ENCODE results near the gene EEF1B2. TPM values are rescaled to one million over a fixed set of nuclear protein-coding genes. Genes with fewer than 3 reads are reported as not detected.
A peak's percentile ranks its signal among the peaks of the same experiment; 100 is the strongest.
"Not testable (repeated sequence)": the region's sequence is repeated elsewhere in the genome, so short reads cannot be mapped to it uniquely, and the experiment has no call there.

The EEF1B2 gene
- total RNA-seq, 1 donor from 2014 or later: 807 TPM

DNA sequence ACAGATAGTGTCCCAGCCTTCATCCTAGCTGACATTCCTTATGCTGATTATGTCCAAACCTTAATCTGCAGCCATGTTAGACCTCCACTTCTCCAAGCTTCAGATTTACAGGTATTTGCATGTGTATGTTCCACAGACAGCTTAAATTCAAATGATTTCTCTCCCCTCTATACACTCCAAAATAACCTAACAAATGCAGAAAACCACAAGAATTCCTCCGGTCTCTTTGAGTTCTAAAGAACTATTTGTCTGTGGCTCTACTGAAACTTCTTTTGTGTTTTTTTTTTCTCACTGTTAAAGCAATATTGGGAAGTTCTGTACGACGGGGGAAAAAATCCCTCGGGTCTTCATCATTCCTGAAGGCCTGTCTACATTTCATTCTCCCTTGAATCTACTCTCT is 9.1 kb upstream of the EEF1B2 start:
- Histone ChIP-seq H3K4me3 (no peak overlapping the region), H3K4me1 (peaks cover 7% of the 10 kb centered on the region), H2AFZ (replicated peaks) (no peak overlapping the region), H3K27ac (peak overlapping the region; percentile 7), H3F3A (ENCODE audit: low read depth) (peaks cover 20% of the 10 kb centered on the region), H3K4me2 (no peak overlapping the region), H3K36me3 (peaks cover 37% of the 10 kb centered on the region), H3K79me2 (ENCODE audit: low read depth) (peaks cover 62% of the 10 kb centered on the region), H3K9me3 (ENCODE audit: low read depth) (no peaks in the 10 kb centered on the region), H3K9ac (peak overlapping the region; percentile 23), H3K27me3 (no peaks in the 10 kb centered on the region), H4K20me1 (ENCODE audit: low read depth) (peaks cover 22% of the 10 kb centered on the region)
- Mint-ChIP-seq H3K36me3 (peaks cover 12% of the 10 kb centered on the region), H3K4me3 (no peak overlapping the region), H3K27me3 (ENCODE audit: insufficient read depth, low read depth) (no peaks in the 10 kb centered on the region), H3K4me1 (no peaks in the 10 kb centered on the region), H3K9me3 (no peaks in the 10 kb centered on the region), H3K27ac (no peak overlapping the region)
- DNase-seq (ENCODE audit: low spot score): no peak
- TF ChIP-seq EZH2phosphoT487 (IDR thresholded peaks at IDR 0.05): no peak
- TF ChIP-seq EZH2 (IDR thresholded peaks at IDR 0.05): no peak
- TF ChIP-seq, protein P1, sequence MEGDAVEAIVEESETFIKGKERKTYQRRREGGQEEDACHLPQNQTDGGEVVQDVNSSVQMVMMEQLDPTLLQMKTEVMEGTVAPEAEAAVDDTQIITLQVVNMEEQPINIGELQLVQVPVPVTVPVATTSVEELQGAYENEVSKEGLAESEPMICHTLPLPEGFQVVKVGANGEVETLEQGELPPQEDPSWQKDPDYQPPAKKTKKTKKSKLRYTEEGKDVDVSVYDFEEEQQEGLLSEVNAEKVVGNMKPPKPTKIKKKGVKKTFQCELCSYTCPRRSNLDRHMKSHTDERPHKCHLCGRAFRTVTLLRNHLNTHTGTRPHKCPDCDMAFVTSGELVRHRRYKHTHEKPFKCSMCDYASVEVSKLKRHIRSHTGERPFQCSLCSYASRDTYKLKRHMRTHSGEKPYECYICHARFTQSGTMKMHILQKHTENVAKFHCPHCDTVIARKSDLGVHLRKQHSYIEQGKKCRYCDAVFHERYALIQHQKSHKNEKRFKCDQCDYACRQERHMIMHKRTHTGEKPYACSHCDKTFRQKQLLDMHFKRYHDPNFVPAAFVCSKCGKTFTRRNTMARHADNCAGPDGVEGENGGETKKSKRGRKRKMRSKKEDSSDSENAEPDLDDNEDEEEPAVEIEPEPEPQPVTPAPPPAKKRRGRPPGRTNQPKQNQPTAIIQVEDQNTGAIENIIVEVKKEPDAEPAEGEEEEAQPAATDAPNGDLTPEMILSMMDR (IDR thresholded peaks at IDR 0.05): no peak

DNA sequence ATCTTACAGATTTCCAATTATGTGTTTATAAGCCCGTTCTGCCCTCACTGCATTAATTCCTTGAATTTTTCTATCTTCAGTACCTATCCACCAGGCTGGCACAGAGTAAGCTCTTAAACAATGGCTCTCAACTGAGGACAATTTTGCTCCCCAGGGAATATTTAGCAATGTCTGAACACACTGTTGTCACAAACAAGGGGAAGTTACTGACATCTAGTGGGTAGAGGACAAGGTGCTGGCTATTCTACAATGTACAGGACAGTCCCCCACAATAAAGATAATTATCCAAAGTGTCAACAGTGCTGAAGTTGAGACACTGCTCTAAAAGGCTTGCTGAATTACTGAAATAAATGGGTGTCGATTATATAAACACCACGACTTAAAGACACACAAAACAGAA is 5.5 kb upstream of the EEF1B2 start:
- Mint-ChIP-seq H3K36me3 (peaks cover 15% of the 10 kb centered on the region), H3K27ac (no peak overlapping the region), H3K4me3 (no peak overlapping the region), H3K4me1 (peaks cover 12% of the 10 kb centered on the region), H3K27me3 (ENCODE audit: insufficient read depth, low read depth) (no peaks in the 10 kb centered on the region), H3K9me3 (no peaks in the 10 kb centered on the region)
- no peak overlapping the region for H3K9ac ChIP-seq
- peaks cover 7% of the 10 kb centered on the region for H3K4me1 ChIP-seq
- TF ChIP-seq EZH2phosphoT487 (IDR thresholded peaks at IDR 0.05) (no peak), EZH2 (IDR thresholded peaks at IDR 0.05) (no peak)
- TF ChIP-seq, protein P1 (IDR thresholded peaks at IDR 0.05): peak; percentile 39
- H3K79me2 ChIP-seq (ENCODE audit: low read depth): peaks cover 96% of the 10 kb centered on the region
- DNase-seq (ENCODE audit: low spot score): peak; percentile 16
- no peak overlapping the region for H2AFZ ChIP-seq (replicated peaks)
- no peak overlapping the region for H3K27ac ChIP-seq
- peaks cover 31% of the 10 kb centered on the region for H3F3A ChIP-seq (ENCODE audit: low read depth)
- peaks cover 16% of the 10 kb centered on the region for H3K36me3 ChIP-seq
- H4K20me1 ChIP-seq (ENCODE audit: low read depth): peaks cover 22% of the 10 kb centered on the region
- H3K9me3 ChIP-seq (ENCODE audit: low read depth): no peaks in the 10 kb centered on the region
- H3K4me3 ChIP-seq: no peak overlapping the region
- no peak overlapping the region for H3K4me2 ChIP-seq
- H3K27me3 ChIP-seq: no peaks in the 10 kb centered on the region

DNA sequence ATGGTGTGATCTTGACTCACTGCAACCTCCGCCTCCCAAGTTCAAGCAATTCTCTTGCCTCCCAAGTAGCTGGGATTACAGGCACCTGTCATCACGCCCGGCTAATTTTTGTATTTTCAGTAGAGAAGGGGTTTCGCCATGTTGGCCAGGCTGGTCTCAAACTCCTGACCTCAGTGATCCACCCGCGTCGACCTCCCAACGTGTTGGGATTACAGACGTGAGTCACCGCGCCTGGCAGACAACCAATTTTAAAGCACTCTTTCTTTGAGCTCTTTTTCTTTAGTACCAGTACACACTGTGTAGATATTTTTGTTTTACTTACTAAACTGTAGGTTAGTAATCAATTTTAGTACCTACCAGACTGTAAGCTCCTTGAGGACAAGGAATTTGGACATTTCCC is 2.7 kb upstream of the EEF1B2 start:
- not testable (repeated sequence) for H3K9me3 ChIP-seq (ENCODE audit: low read depth); H3K27ac ChIP-seq; DNase-seq (ENCODE audit: low spot score); H3K9me3 Mint-ChIP-seq; H3K27me3 Mint-ChIP-seq (ENCODE audit: insufficient read depth, low read depth); H3K4me3 ChIP-seq; H3K27ac Mint-ChIP-seq; H2AFZ ChIP-seq (replicated peaks); H3K9ac ChIP-seq; H3K27me3 ChIP-seq
- Mint-ChIP-seq H3K4me1 (peaks cover 23% of the 10 kb centered on the region), H3K4me3 (peak overlapping the region; percentile 33), H3K36me3 (peaks cover 16% of the 10 kb centered on the region)
- H4K20me1 ChIP-seq (ENCODE audit: low read depth): peaks cover 24% of the 10 kb centered on the region
- peaks cover 97% of the 10 kb centered on the region for H3K79me2 ChIP-seq (ENCODE audit: low read depth)
- peaks cover 10% of the 10 kb centered on the region for H3K4me1 ChIP-seq
- H3K36me3 ChIP-seq: peaks cover 18% of the 10 kb centered on the region
- H3F3A ChIP-seq (ENCODE audit: low read depth): peaks cover 37% of the 10 kb centered on the region
- H3K4me2 ChIP-seq: peak overlapping the region; percentile 100

DNA sequence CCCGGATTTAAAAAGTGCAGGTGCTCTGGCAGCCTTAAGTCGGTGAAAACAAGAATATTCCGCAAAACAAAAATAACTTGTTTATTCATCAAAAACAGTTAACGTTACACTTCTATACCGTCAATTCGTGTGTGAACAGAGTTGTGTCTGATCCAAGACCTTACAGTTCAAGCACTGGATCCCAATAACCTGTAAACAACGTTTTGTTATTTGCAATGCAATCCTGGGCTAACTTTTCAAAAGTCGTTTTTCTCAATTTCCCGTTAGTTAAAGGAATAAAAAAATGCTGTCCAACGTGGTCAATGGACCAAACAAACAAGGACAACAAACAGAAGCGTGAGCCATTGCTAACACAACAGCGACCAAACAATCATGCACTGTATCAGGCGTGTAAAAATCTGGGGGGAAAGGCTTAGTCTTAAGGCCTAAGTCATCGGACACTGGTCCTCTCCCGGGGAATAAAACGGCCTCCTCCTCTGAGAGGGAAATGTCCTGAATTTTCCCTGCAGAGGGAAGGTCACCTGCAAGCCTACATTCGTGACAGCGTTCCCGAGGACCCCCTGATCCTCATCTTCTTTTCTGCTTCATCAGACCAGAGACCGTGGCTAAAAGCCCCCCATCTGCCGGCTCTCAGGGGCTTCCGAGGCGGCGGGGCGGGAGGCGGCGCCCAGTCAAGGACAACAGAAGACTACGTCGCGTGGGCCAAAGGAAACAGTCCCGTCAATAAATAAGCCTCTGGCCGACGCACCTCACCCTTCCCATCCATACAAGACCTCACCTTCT is 941 bp upstream of the EEF1B2 start:
- H3K27me3 Mint-ChIP-seq (ENCODE audit: insufficient read depth, low read depth): no peaks in the 10 kb centered on the region
- Histone ChIP-seq H3K9me3 (ENCODE audit: low read depth) (no peaks in the 10 kb centered on the region), H3K27ac (peak overlapping the region; percentile 78), H3K36me3 (peaks cover 17% of the 10 kb centered on the region), H3K27me3 (no peaks in the 10 kb centered on the region), H4K20me1 (ENCODE audit: low read depth) (peaks cover 28% of the 10 kb centered on the region), H3K4me3 (peak overlapping the region; percentile 74), H3K79me2 (ENCODE audit: low read depth) (peaks cover 94% of the 10 kb centered on the region), H3F3A (ENCODE audit: low read depth) (peaks cover 46% of the 10 kb centered on the region), H3K9ac (peak overlapping the region; percentile 86), H3K4me1 (peaks cover 14% of the 10 kb centered on the region), H2AFZ (replicated peaks) (peak overlapping the region; percentile 74), H3K4me2 (peak overlapping the region; percentile 100)
- peaks cover 23% of the 10 kb centered on the region for H3K4me1 Mint-ChIP-seq
- H3K27ac Mint-ChIP-seq: peak overlapping the region; percentile 96
- peak overlapping the region; percentile 100 for H3K4me3 Mint-ChIP-seq
- H3K36me3 Mint-ChIP-seq: peaks cover 25% of the 10 kb centered on the region
- TF ChIP-seq, protein P1 (IDR thresholded peaks at IDR 0.05): no peak
- TF ChIP-seq EZH2 (IDR thresholded peaks at IDR 0.05) (no peak), EZH2phosphoT487 (IDR thresholded peaks at IDR 0.05) (no peak)
- no peaks in the 10 kb centered on the region for H3K9me3 Mint-ChIP-seq
- peak; percentile 57 for DNase-seq (ENCODE audit: low spot score)

All from neural progenitor cell (in vitro differentiated cells).